ENCODE measurements around the gene TTLL7. TPM values are rescaled to one million over a fixed set of nuclear protein-coding genes. Genes with fewer than 3 reads are reported as not detected.

Gene TTLL7
- total RNA-seq, 1 donor from 2014 or later, result 15.0 TPM

- Histone ChIP-seq H3K27ac (no peak overlapping the region), H3K4me3 (no peak overlapping the region), H3K9me3 (no peaks in the 10 kb centered on the region), H3K4me1 (no peaks in the 10 kb centered on the region), H3K27me3 (no peaks in the 10 kb centered on the region), H3K36me3 (no peaks in the 10 kb centered on the region)
- intact Hi-C loops (cut with DNase I), result no loop called here
- DNase-seq (ENCODE audit: extremely low spot score in 2 of 2), result no peak
- TF ChIP-seq CTCF (IDR thresholded peaks at IDR 0.05), result no peak
- TF ChIP-seq POLR2AphosphoS5 (IDR thresholded peaks at IDR 0.05; ENCODE audit: insufficient read depth in 1 of 2, low read depth in 1 of 2), result no peak
- TF ChIP-seq POLR2A (IDR thresholded peaks at IDR 0.05), result no peak
Measured at GRCh38 chr1:83897516-83897915, 101.4 kb downstream of the TTLL7 start.

- DNase-seq (ENCODE audit: extremely low spot score in 2 of 2), result no peak
- Histone ChIP-seq H3K36me3 (no peaks in the 10 kb centered on the region), H3K27me3 (no peaks in the 10 kb centered on the region), H3K27ac (no peak overlapping the region), H3K4me3 (no peak overlapping the region), H3K4me1 (no peaks in the 10 kb centered on the region), H3K9me3 (no peaks in the 10 kb centered on the region)
- TF ChIP-seq POLR2A (IDR thresholded peaks at IDR 0.05), result no peak
- no peak for TF ChIP-seq CTCF (IDR thresholded peaks at IDR 0.05)
- TF ChIP-seq POLR2AphosphoS5 (IDR thresholded peaks at IDR 0.05; ENCODE audit: insufficient read depth in 1 of 2, low read depth in 1 of 2), result no peak
- intact Hi-C loops (cut with DNase I), result no loop called here
Measured at GRCh38 chr1:83896299-83896698, 102.6 kb downstream of the TTLL7 start.

- intact Hi-C loops (cut with DNase I), result no loop called here
Measured at GRCh38 chr1:83889707-83890106, 109.2 kb downstream of the TTLL7 start.

GRCh38 chr1:83887483-83887882, 111.4 kb downstream of the TTLL7 start:
- Histone ChIP-seq H3K27me3 (no peaks in the 10 kb centered on the region), H3K4me1 (no peaks in the 10 kb centered on the region), H3K36me3 (no peaks in the 10 kb centered on the region), H3K9me3 (no peaks in the 10 kb centered on the region), H3K27ac (no peak overlapping the region), H3K4me3 (no peak overlapping the region)
- intact Hi-C loops (cut with DNase I), result no loop called here
- no peak for DNase-seq (ENCODE audit: extremely low spot score in 2 of 2)
- TF ChIP-seq POLR2A (IDR thresholded peaks at IDR 0.05) (no peak), POLR2AphosphoS5 (IDR thresholded peaks at IDR 0.05; ENCODE audit: insufficient read depth in 1 of 2, low read depth in 1 of 2) (no peak), CTCF (IDR thresholded peaks at IDR 0.05) (no peak)

More at GRCh38 chr1:83889707-83890106, 109.2 kb downstream of the TTLL7 start:
- no peaks in the 10 kb centered on the region for H3K36me3 ChIP-seq
- TF ChIP-seq CTCF (IDR thresholded peaks at IDR 0.05) (no peak), POLR2AphosphoS5 (IDR thresholded peaks at IDR 0.05; ENCODE audit: insufficient read depth in 1 of 2, low read depth in 1 of 2) (no peak), POLR2A (IDR thresholded peaks at IDR 0.05) (no peak)
- H3K27ac ChIP-seq, result no peak overlapping the region
- H3K9me3 ChIP-seq, result no peaks in the 10 kb centered on the region
- no peak overlapping the region for H3K4me3 ChIP-seq
- no peaks in the 10 kb centered on the region for H3K4me1 ChIP-seq
- H3K27me3 ChIP-seq, result no peaks in the 10 kb centered on the region
- no peak for DNase-seq (ENCODE audit: extremely low spot score in 2 of 2)

- no peak for TF ChIP-seq POLR2AphosphoS5 (IDR thresholded peaks at IDR 0.05; ENCODE audit: insufficient read depth in 1 of 2, low read depth in 1 of 2)
- no peak for TF ChIP-seq POLR2A (IDR thresholded peaks at IDR 0.05)
- TF ChIP-seq CTCF (IDR thresholded peaks at IDR 0.05), result no peak
- Histone ChIP-seq H3K27ac (no peak overlapping the region), H3K27me3 (no peaks in the 10 kb centered on the region), H3K4me3 (no peak overlapping the region), H3K9me3 (no peaks in the 10 kb centered on the region), H3K4me1 (no peaks in the 10 kb centered on the region), H3K36me3 (no peaks in the 10 kb centered on the region)
- no peak for DNase-seq (ENCODE audit: extremely low spot score in 2 of 2)
- intact Hi-C loops (cut with DNase I), result no loop called here
Measured at GRCh38 chr1:83883979-83884378, 115.0 kb downstream of the TTLL7 start.

All from vagina (tissue), 2 donors.